ENCODE results near the gene PM20D1. TPM values are rescaled to one million over a fixed set of nuclear protein-coding genes. Genes with fewer than 3 reads are reported as not detected.

The PM20D1 gene
- polyA plus RNA-seq, 3 donors = 1.1 to 3.3 (median 1.7) TPM

GRCh38 chr1:205809469-205809868, 40.5 kb downstream of the PM20D1 start:
- DNase-seq (ENCODE audit: low read depth in 3 of 3, low spot score in 2 of 3) = no peak

- no peak for DNase-seq (ENCODE audit: low read depth in 3 of 3, low spot score in 2 of 3)
These were observed 44.7 kb downstream of the PM20D1 start for GRCh38 chr1:205805082-205805711.

- DNase-seq (ENCODE audit: low read depth in 3 of 3, low spot score in 2 of 3) = no peak
These were observed 45.3 kb downstream of the PM20D1 start for GRCh38 chr1:205804605-205805004.

- DNase-seq (ENCODE audit: low read depth in 3 of 3, low spot score in 2 of 3) = no peak
These were observed 45.9 kb downstream of the PM20D1 start for GRCh38 chr1:205803986-205804385.

- no peak for DNase-seq (ENCODE audit: low read depth in 3 of 3, low spot score in 2 of 3)
These were observed 47.9 kb downstream of the PM20D1 start for GRCh38 chr1:205802060-205802459.

GRCh38 chr1:205800981-205801703, 48.8 kb downstream of the PM20D1 start:
- DNase-seq (ENCODE audit: low read depth in 3 of 3, low spot score in 2 of 3) = no peak

- DNase-seq (ENCODE audit: low read depth in 3 of 3, low spot score in 2 of 3) = no peak
These were observed 49.5 kb downstream of the PM20D1 start for GRCh38 chr1:205800427-205800826.

- DNase-seq (ENCODE audit: low read depth in 3 of 3, low spot score in 2 of 3) = no peak
These were observed 51.4 kb downstream of the PM20D1 start for GRCh38 chr1:205798577-205798976.

- DNase-seq (ENCODE audit: low read depth in 3 of 3, low spot score in 2 of 3) = no peak
These were observed 52.8 kb downstream of the PM20D1 start for GRCh38 chr1:205797168-205797567.

GRCh38 chr1:205794011-205794730, 55.8 kb downstream of the PM20D1 start:
- no peak for DNase-seq (ENCODE audit: low read depth in 3 of 3, low spot score in 2 of 3)

- no peak for DNase-seq (ENCODE audit: low read depth in 3 of 3, low spot score in 2 of 3)
These were observed 56.8 kb downstream of the PM20D1 start for GRCh38 chr1:205792961-205793673.

GRCh38 chr1:205792481-205792881, 57.5 kb downstream of the PM20D1 start:
- no peak for DNase-seq (ENCODE audit: low read depth in 3 of 3, low spot score in 2 of 3)

- no peak for DNase-seq (ENCODE audit: low read depth in 3 of 3, low spot score in 2 of 3)
These were observed 58.3 kb downstream of the PM20D1 start for GRCh38 chr1:205791568-205792180.

- DNase-seq (ENCODE audit: low read depth in 3 of 3, low spot score in 2 of 3) = no peak
These were observed 62.5 kb downstream of the PM20D1 start for GRCh38 chr1:205787287-205787916.

- no peak for DNase-seq (ENCODE audit: low read depth in 3 of 3, low spot score in 2 of 3)
These were observed 63.3 kb downstream of the PM20D1 start for GRCh38 chr1:205786601-205787000.

GRCh38 chr1:205785446-205785845, 64.5 kb downstream of the PM20D1 start:
- no peak for DNase-seq (ENCODE audit: low read depth in 3 of 3, low spot score in 2 of 3)

- DNase-seq (ENCODE audit: low read depth in 3 of 3, low spot score in 2 of 3) = no peak
These were observed 66.0 kb downstream of the PM20D1 start for GRCh38 chr1:205783904-205784303.

GRCh38 chr1:205783433-205783795, 66.5 kb downstream of the PM20D1 start:
- no peak for DNase-seq (ENCODE audit: low read depth in 3 of 3, low spot score in 2 of 3)

GRCh38 chr1:205782627-205783432, 67.1 kb downstream of the PM20D1 start:
- DNase-seq (ENCODE audit: low read depth in 3 of 3, low spot score in 2 of 3) = no peak

Data from right renal cortex interstitium (tissue), 3 donors.